ENCODE measurements around the gene MEOX2.

The MEOX2 gene

DNA sequence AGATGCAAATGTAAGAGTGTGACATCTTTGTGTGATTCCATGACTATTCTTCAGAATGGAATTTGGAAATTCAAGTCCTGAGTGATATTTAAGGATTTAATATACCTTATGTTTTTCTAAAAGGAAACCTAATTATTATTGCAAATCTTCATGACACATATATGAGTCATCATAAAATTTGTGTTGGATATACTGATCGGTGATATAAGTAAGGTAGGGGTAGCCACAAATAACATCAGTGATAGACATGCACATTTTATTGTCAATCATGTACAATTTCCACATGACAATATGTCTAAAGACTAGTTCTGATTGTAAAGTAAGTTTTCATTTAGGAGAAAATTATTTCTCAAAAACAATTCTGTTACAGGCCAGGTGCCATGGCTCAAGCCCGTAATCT is 65.0 kb downstream of the MEOX2 start:
- WGBS = 100% methylated on average over 1 of the region's 2 CpGs
- H3K36me3 ChIP-seq (ENCODE audit: control insufficient read depth in 1 of 2, insufficient read depth in 2 of 2, low read depth in 1 of 2, low read length in 2 of 2) = no peaks in the 10 kb centered on the region
- no peaks in the 10 kb centered on the region for H3K9me3 ChIP-seq (ENCODE audit: control insufficient read depth, low read length)
- no peak overlapping the region for H3K14ac ChIP-seq (ENCODE audit: low read length in 2 of 2)
- no peak overlapping the region for H2BK15ac ChIP-seq (ENCODE audit: low read depth, poor library complexity, severe bottlenecking)
- H4K91ac ChIP-seq (ENCODE audit: low read length) = no peak overlapping the region
- H3K27ac ChIP-seq (ENCODE audit: low read length, poor library complexity, severe bottlenecking) = no peak overlapping the region
- no peak for DNase-seq
- no peak overlapping the region for H3K9ac ChIP-seq (ENCODE audit: low read length)
- H3K23ac ChIP-seq (ENCODE audit: low read length in 2 of 2) = no peak overlapping the region
- H3K4me2 ChIP-seq (ENCODE audit: low read length, poor library complexity, severe bottlenecking) = no peak overlapping the region
- no peak overlapping the region for H3K4ac ChIP-seq (ENCODE audit: low read depth in 1 of 2, low read length in 2 of 2)
- no peak overlapping the region for H4K8ac ChIP-seq (ENCODE audit: low read length)
- H2BK120ac ChIP-seq (ENCODE audit: low read depth, low read length) = no peak overlapping the region
- no peak overlapping the region for H2BK12ac ChIP-seq (ENCODE audit: low read length in 2 of 2)
- H2AFZ ChIP-seq (ENCODE audit: low read depth, low read length) = no peak overlapping the region
- H3K27me3 ChIP-seq (ENCODE audit: control insufficient read depth in 1 of 2, insufficient read depth in 1 of 2, low read length in 2 of 2) = no peaks in the 10 kb centered on the region
- no peak overlapping the region for H2AK5ac ChIP-seq (ENCODE audit: low read length, severe bottlenecking)
- H3K79me1 ChIP-seq (replicated peaks; ENCODE audit: low read length, poor library complexity, severe bottlenecking) = no peaks in the 10 kb centered on the region
- H3K4me3 ChIP-seq (ENCODE audit: insufficient read depth in 1 of 2, low read depth in 1 of 2, low read length in 2 of 2) = no peak overlapping the region
- H3K18ac ChIP-seq (ENCODE audit: low read depth in 1 of 2, low read length in 2 of 2) = no peak overlapping the region
- no peaks in the 10 kb centered on the region for H3K4me1 ChIP-seq (ENCODE audit: control insufficient read depth, insufficient read depth, low read depth, low read length)
- no peak overlapping the region for H2BK5ac ChIP-seq (ENCODE audit: low read depth, low read length, poor library complexity, severe bottlenecking)

DNA sequence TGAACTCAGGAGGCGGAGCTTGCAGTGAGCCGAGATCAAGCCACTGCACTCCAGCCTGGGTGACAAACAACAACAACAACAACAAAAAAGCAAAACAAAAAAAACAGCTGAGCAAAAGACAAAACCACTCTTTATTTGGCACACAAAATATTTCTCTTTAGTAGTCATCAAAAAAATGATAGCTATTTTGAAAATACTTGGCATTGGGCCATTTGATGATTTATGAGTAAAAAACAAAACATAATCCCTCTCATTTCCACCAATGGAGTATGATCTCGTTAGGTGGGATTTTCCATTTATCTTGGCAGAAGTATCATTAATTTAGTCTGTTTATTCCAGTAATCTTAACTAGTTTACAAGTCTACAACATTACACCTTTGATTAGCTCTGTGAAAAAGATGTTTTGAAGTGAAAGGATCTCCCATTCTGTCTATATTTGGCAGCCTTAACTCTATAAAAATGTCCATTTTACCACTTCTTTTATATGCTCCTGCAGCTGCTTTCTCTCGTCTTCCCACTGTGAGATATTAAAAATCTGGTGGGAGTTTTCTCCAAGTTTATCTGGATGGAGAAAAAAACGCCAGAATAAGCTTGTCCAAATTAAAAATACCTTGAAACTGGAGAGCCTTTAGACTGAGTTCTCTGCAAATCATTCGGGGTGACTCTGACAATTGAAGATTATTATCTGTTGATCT is 65.8 kb downstream of the MEOX2 start:
- 89% methylated on average over 5 of the region's 6 CpGs for WGBS
- H3K23ac ChIP-seq (ENCODE audit: low read length in 2 of 2) = no peak overlapping the region
- no peaks in the 10 kb centered on the region for H3K79me1 ChIP-seq (replicated peaks; ENCODE audit: low read length, poor library complexity, severe bottlenecking)
- no peak overlapping the region for H3K9ac ChIP-seq (ENCODE audit: low read length)
- no peaks in the 10 kb centered on the region for H3K27me3 ChIP-seq (ENCODE audit: control insufficient read depth in 1 of 2, insufficient read depth in 1 of 2, low read length in 2 of 2)
- no peak overlapping the region for H2BK12ac ChIP-seq (ENCODE audit: low read length in 2 of 2)
- no peaks in the 10 kb centered on the region for H3K9me3 ChIP-seq (ENCODE audit: control insufficient read depth, low read length)
- no peak overlapping the region for H4K8ac ChIP-seq (ENCODE audit: low read length)
- H3K4me1 ChIP-seq (ENCODE audit: control insufficient read depth, insufficient read depth, low read depth, low read length) = no peaks in the 10 kb centered on the region
- no peak overlapping the region for H2BK120ac ChIP-seq (ENCODE audit: low read depth, low read length)
- H2BK5ac ChIP-seq (ENCODE audit: low read depth, low read length, poor library complexity, severe bottlenecking) = no peak overlapping the region
- no peak overlapping the region for H3K4me3 ChIP-seq (ENCODE audit: insufficient read depth in 1 of 2, low read depth in 1 of 2, low read length in 2 of 2)
- no peak overlapping the region for H3K14ac ChIP-seq (ENCODE audit: low read length in 2 of 2)
- no peak overlapping the region for H3K4ac ChIP-seq (ENCODE audit: low read depth in 1 of 2, low read length in 2 of 2)
- H3K18ac ChIP-seq (ENCODE audit: low read depth in 1 of 2, low read length in 2 of 2) = no peak overlapping the region
- no peak overlapping the region for H2AK5ac ChIP-seq (ENCODE audit: low read length, severe bottlenecking)
- H3K36me3 ChIP-seq (ENCODE audit: control insufficient read depth in 1 of 2, insufficient read depth in 2 of 2, low read depth in 1 of 2, low read length in 2 of 2) = no peaks in the 10 kb centered on the region
- no peak overlapping the region for H4K91ac ChIP-seq (ENCODE audit: low read length)
- H3K27ac ChIP-seq (ENCODE audit: low read length, poor library complexity, severe bottlenecking) = no peak overlapping the region
- H2AFZ ChIP-seq (ENCODE audit: low read depth, low read length) = no peak overlapping the region
- no peak overlapping the region for H2BK15ac ChIP-seq (ENCODE audit: low read depth, poor library complexity, severe bottlenecking)
- DNase-seq = no peak
- H3K4me2 ChIP-seq (ENCODE audit: low read length, poor library complexity, severe bottlenecking) = no peak overlapping the region

- Histone ChIP-seq H3K14ac (ENCODE audit: low read length in 2 of 2) (no peak overlapping the region), H3K23ac (ENCODE audit: low read length in 2 of 2) (no peak overlapping the region), H3K4me1 (ENCODE audit: control insufficient read depth, insufficient read depth, low read depth, low read length) (no peaks in the 10 kb centered on the region), H3K4ac (ENCODE audit: low read depth in 1 of 2, low read length in 2 of 2) (no peak overlapping the region), H4K8ac (ENCODE audit: low read length) (no peak overlapping the region), H3K79me1 (replicated peaks; ENCODE audit: low read length, poor library complexity, severe bottlenecking) (no peaks in the 10 kb centered on the region), H3K4me2 (ENCODE audit: low read length, poor library complexity, severe bottlenecking) (no peak overlapping the region), H2BK12ac (ENCODE audit: low read length in 2 of 2) (no peak overlapping the region), H3K9ac (ENCODE audit: low read length) (no peak overlapping the region), H4K91ac (ENCODE audit: low read length) (no peak overlapping the region), H2AFZ (ENCODE audit: low read depth, low read length) (no peak overlapping the region), H2BK120ac (ENCODE audit: low read depth, low read length) (no peak overlapping the region), H3K9me3 (ENCODE audit: control insufficient read depth, low read length) (no peaks in the 10 kb centered on the region), H2BK5ac (ENCODE audit: low read depth, low read length, poor library complexity, severe bottlenecking) (no peak overlapping the region), H2AK5ac (ENCODE audit: low read length, severe bottlenecking) (no peak overlapping the region), H3K18ac (ENCODE audit: low read depth in 1 of 2, low read length in 2 of 2) (no peak overlapping the region), H3K27me3 (ENCODE audit: control insufficient read depth in 1 of 2, insufficient read depth in 1 of 2, low read length in 2 of 2) (no peaks in the 10 kb centered on the region), H3K27ac (ENCODE audit: low read length, poor library complexity, severe bottlenecking) (no peak overlapping the region), H3K4me3 (ENCODE audit: insufficient read depth in 1 of 2, low read depth in 1 of 2, low read length in 2 of 2) (no peak overlapping the region), H3K36me3 (ENCODE audit: control insufficient read depth in 1 of 2, insufficient read depth in 2 of 2, low read depth in 1 of 2, low read length in 2 of 2) (no peaks in the 10 kb centered on the region), H2BK15ac (ENCODE audit: low read depth, poor library complexity, severe bottlenecking) (no peak overlapping the region)
- WGBS = no CpG with 5 or more reads among the region's 2 CpGs
- DNase-seq = no peak
Measured at GRCh38 chr7:15618275-15618674, 68.2 kb downstream of the MEOX2 start.

DNA sequence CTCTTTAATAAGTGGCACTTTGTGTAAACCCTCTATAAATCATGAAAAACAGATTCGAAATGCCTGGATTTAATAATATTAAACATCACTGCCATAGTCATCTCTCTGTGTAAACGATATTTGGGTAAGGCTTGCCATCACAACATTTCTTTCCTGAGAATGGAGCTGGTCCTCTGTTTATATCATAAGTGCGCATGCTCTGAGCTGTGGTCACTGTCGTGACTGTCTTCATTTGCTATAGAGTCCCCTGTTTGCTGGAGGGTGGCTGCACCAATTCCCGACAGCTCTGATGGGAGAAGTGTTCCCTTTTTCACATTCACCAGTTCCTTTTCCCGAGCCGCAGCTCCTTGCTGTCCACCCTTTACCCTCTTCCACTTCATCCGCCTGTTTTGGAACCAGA is 74.3 kb downstream of the MEOX2 start:
- Histone ChIP-seq H3K79me1 (replicated peaks; ENCODE audit: low read length, poor library complexity, severe bottlenecking) (no peaks in the 10 kb centered on the region), H3K27ac (ENCODE audit: low read length, poor library complexity, severe bottlenecking) (no peak overlapping the region), H3K14ac (ENCODE audit: low read length in 2 of 2) (no peak overlapping the region), H3K4me2 (ENCODE audit: low read length, poor library complexity, severe bottlenecking) (no peak overlapping the region), H3K4ac (ENCODE audit: low read depth in 1 of 2, low read length in 2 of 2) (no peak overlapping the region), H4K91ac (ENCODE audit: low read length) (no peak overlapping the region), H3K9me3 (ENCODE audit: control insufficient read depth, low read length) (no peaks in the 10 kb centered on the region), H3K36me3 (ENCODE audit: control insufficient read depth in 1 of 2, insufficient read depth in 2 of 2, low read depth in 1 of 2, low read length in 2 of 2) (no peaks in the 10 kb centered on the region), H2AK5ac (ENCODE audit: low read length, severe bottlenecking) (no peak overlapping the region), H2BK5ac (ENCODE audit: low read depth, low read length, poor library complexity, severe bottlenecking) (no peak overlapping the region), H3K18ac (ENCODE audit: low read depth in 1 of 2, low read length in 2 of 2) (no peak overlapping the region), H2BK15ac (ENCODE audit: low read depth, poor library complexity, severe bottlenecking) (no peak overlapping the region), H2BK12ac (ENCODE audit: low read length in 2 of 2) (no peak overlapping the region), H4K8ac (ENCODE audit: low read length) (no peak overlapping the region), H3K27me3 (ENCODE audit: control insufficient read depth in 1 of 2, insufficient read depth in 1 of 2, low read length in 2 of 2) (no peaks in the 10 kb centered on the region), H2BK120ac (ENCODE audit: low read depth, low read length) (no peak overlapping the region), H3K9ac (ENCODE audit: low read length) (no peak overlapping the region), H3K4me3 (ENCODE audit: insufficient read depth in 1 of 2, low read depth in 1 of 2, low read length in 2 of 2) (no peak overlapping the region), H2AFZ (ENCODE audit: low read depth, low read length) (no peak overlapping the region), H3K23ac (ENCODE audit: low read length in 2 of 2) (no peak overlapping the region), H3K4me1 (ENCODE audit: control insufficient read depth, insufficient read depth, low read depth, low read length) (no peaks in the 10 kb centered on the region)
- 87% methylated on average over 8 of the region's 8 CpGs for WGBS
- no peak for DNase-seq

Measured in mesenchymal stem cell (in vitro differentiated cells and primary cell).